HL-60 (cell line): ENCODE results near the gene GDF7.

Source experiments
- DNase-seq, 2 experiments: peaks; one replicate each; pipeline ENCODE4 v3.0.0-alpha.2; 2010 to 2020; ENCODE audit warnings: low read depth in 1 of 2, low spot score in 1 of 2
- H3K27ac ChIP-seq: fragments of 250-450 bp; sonication (Bioruptor Pico); replicated peaks from 2 replicates; pipeline ENCODE4 v1.5.1; 2020; ENCODE audit warnings: mild to moderate bottlenecking, moderate library complexity
- H3K27me3 ChIP-seq: fragments of 250-450 bp; sonication (Bioruptor Pico); 2 replicates; pipeline ENCODE4 v1.5.1; 2021; ENCODE audit warnings: mild to moderate bottlenecking, moderate library complexity; ENCODE audit not compliant: insufficient read depth, poor library complexity, severe bottlenecking
- H3K4me3 ChIP-seq: replicated peaks from 2 replicates; pipeline ENCODE4 v1.5.1; 2011; ENCODE audit warnings: mild to moderate bottlenecking, control low read depth, low read length; ENCODE audit not compliant: insufficient read depth
- CTCF ChIP-seq: IDR thresholded peaks from one replicate; pipeline ENCODE4 v1.5.1; 2011; ENCODE audit warnings: low read length, control low read depth, inconsistent platforms; ENCODE audit not compliant: insufficient read depth
- GABPA ChIP-seq: IDR thresholded peaks from 2 replicates; pipeline ENCODE4 v1.6.1; 2012; ENCODE audit warnings: low read depth
- POLR2AphosphoS5 ChIP-seq: IDR thresholded peaks from 2 replicates; pipeline ENCODE4 v1.6.1; 2012; ENCODE audit warnings: low read depth
- SPI1 ChIP-seq: IDR thresholded peaks from 2 replicates; pipeline ENCODE4 v1.6.1; 2012; ENCODE audit warnings: low read depth, mild to moderate bottlenecking, borderline replicate concordance
- TF ChIP-seq, protein P1 (sequence below): IDR thresholded peaks from 2 replicates; pipeline ENCODE4 v1.6.1; 2012; ENCODE audit warnings: low read depth; ENCODE audit not compliant: insufficient replicate concordance

The GDF7 gene

DNA sequence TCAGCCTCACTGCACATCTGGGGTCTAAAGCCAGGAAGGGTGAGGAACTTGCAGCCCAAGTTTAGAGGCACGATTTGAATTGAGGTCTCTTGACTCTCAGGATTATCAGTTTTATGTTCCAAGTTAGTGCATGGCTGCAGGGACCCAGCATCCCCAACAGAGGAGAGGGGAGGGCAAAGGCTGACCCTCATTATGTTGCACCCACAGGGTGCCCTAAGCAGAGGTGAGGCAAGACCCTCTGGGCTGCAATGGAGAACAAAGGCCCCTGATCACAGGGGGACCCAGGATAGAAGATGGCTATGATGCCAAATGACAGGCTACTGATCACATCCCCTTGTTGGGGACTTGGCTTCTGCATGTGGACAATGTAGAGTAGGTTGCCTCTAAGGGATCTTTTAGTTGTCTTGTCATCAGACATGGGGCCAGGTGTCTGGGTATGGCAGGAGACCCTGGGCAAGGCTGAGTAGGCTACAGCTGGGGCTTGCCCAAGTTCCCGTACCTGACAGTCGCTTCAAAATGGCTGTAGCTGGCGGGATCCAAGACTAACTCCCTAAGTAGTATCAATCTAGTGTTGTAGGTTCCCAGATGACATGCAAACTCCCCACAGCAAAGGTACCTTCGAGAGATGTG lies 4.5 kb upstream of the GDF7 start:
- H3K4me3 ChIP-seq, result no peak overlapping the region
- TF ChIP-seq SPI1, result no peak
- TF ChIP-seq, protein P1, sequence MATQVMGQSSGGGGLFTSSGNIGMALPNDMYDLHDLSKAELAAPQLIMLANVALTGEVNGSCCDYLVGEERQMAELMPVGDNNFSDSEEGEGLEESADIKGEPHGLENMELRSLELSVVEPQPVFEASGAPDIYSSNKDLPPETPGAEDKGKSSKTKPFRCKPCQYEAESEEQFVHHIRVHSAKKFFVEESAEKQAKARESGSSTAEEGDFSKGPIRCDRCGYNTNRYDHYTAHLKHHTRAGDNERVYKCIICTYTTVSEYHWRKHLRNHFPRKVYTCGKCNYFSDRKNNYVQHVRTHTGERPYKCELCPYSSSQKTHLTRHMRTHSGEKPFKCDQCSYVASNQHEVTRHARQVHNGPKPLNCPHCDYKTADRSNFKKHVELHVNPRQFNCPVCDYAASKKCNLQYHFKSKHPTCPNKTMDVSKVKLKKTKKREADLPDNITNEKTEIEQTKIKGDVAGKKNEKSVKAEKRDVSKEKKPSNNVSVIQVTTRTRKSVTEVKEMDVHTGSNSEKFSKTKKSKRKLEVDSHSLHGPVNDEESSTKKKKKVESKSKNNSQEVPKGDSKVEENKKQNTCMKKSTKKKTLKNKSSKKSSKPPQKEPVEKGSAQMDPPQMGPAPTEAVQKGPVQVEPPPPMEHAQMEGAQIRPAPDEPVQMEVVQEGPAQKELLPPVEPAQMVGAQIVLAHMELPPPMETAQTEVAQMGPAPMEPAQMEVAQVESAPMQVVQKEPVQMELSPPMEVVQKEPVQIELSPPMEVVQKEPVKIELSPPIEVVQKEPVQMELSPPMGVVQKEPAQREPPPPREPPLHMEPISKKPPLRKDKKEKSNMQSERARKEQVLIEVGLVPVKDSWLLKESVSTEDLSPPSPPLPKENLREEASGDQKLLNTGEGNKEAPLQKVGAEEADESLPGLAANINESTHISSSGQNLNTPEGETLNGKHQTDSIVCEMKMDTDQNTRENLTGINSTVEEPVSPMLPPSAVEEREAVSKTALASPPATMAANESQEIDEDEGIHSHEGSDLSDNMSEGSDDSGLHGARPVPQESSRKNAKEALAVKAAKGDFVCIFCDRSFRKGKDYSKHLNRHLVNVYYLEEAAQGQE, result no peak
- no peak for TF ChIP-seq CTCF
- no peak for TF ChIP-seq GABPA
- no peak for TF ChIP-seq POLR2AphosphoS5
- no peak overlapping the region for H3K27ac ChIP-seq
- H3K27me3 ChIP-seq, result peaks cover 33% of the 10 kb centered on the region
- DNase-seq, result no peak

DNA sequence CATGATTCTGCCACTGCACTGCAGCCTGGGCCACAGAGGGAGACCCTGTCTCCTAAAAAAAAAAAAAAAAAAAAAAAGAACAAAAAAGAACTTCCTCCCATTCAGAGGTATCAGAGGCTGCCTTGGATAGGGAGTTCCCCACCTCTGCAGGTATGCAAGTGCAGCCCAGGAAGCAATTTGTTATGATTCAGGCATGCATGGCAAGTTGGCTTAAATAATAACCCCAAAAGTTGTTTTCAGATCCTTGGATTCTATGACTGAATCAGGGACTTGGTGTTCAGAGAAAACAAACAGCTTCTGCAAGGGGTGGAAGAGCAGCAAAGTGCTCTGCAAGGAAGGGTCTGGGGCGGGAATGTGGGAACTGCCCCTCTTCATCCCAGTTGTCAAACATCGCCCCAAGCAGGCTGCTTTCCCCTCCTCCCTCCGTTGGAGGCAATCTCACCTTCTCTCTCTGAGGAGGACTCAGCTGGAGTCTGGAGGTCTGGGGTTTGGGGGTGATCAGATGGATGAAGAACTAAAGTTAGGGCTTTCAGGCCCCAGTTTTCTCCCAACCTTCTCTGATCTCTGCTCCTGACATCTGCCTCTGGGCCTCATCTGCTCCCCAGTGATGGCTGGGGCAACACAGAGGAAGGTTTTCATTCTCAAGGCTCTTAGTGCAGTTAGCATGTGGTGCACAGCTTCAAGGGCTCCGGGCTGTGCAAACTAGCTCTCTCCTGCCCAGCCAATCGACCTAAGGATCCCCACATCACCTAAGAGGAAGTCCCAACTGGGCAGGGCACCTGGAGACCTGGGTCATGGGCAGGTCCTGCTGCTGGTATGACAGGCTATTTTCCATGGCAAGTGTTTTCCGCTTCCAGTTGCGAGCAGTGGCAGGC lies 3.5 kb upstream of the GDF7 start:
- H3K4me3 ChIP-seq, result no peak overlapping the region
- H3K27ac ChIP-seq, result no peak overlapping the region
- H3K27me3 ChIP-seq, result peaks cover 43% of the 10 kb centered on the region
- no peak for DNase-seq
- TF ChIP-seq POLR2AphosphoS5 (no peak), CTCF (no peak), SPI1 (no peak), GABPA (no peak)
- TF ChIP-seq, protein P1, result no peak

- Histone ChIP-seq H3K27ac (no peak overlapping the region), H3K27me3 (peaks cover 46% of the 10 kb centered on the region), H3K4me3 (no peak overlapping the region)
- TF ChIP-seq, protein P1, result no peak
- no peak for TF ChIP-seq GABPA
- DNase-seq, result no peak
These were observed 2.9 kb upstream of the GDF7 start for GRCh38 chr2:20664071-20664390.
